GM18907 (cell line): ENCODE data around the gene ADGRB3.
"Not testable (repeated sequence)": the region's sequence is repeated elsewhere in the genome, so short reads cannot be mapped to it uniquely, and the experiment has no call there.

Source experiments
- ATAC-seq: cut with Tn5 transposase; IDR thresholded peaks from one replicate; pipeline ENCODE4 v1.9.1; 2021; ENCODE audit warnings: mild to moderate bottlenecking, moderate library complexity; ENCODE audit not compliant: unreplicated experiment

The ADGRB3 gene

GRCh38 chr6:68777956-68778355 lies 142.9 kb downstream of the ADGRB3 start:
- ATAC-seq = no peak

DNA sequence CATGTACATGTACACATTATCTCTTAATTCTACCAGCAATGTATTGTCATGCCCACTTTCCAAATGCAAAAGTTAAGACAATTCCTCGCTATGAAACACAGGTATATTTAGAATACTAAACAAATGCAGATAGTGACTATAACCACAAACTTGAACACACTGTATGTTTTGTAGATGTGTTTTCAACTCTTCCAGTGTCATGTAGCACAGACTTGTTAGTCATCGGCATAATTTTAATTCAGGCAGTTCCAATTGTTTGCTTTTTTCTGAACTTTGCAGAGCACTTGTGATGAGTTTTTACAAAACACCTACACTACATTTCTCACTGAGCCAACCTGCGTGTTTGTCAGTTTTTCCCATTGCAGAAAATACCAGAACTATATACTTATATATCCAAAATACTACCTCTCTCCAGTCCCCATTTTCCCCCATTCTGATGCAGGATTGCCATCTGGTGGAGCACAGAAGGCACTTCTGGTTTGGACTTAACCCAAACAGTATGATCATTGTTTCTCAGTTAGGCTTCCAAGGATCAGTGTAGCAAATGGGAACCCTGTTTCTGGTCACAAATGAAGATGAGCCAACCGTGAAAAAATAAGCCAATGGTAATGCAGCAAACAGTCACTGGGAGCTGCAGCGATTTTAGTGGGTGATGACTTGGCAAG lies 143.4 kb downstream of the ADGRB3 start:
- ATAC-seq = peak; percentile 69

- ATAC-seq = no peak
Measured at GRCh38 chr6:68779366-68779765, 144.3 kb downstream of the ADGRB3 start.

- ATAC-seq = not testable (repeated sequence)
Measured at GRCh38 chr6:68790128-68790527, 155.0 kb downstream of the ADGRB3 start.

DNA sequence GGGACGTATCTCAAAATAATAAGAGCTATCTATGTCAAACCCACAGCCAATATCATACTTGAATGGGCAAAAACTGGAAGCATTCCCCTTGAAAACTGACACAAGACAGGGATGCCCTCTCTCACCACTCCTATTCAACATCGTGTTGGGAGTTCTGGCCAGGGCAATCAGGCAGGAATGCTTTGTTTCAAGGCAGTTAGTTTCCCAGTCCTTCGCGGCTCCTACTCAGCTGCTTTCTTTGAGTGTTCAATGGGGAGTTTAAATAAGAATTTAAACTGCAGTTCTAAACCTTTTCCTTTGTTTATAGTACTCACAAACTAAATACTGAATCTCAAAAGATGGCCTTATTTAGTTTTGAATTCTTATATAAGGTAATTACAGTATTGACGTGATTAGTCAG lies 179.9 kb downstream of the ADGRB3 start:
- not testable (repeated sequence) for ATAC-seq

DNA sequence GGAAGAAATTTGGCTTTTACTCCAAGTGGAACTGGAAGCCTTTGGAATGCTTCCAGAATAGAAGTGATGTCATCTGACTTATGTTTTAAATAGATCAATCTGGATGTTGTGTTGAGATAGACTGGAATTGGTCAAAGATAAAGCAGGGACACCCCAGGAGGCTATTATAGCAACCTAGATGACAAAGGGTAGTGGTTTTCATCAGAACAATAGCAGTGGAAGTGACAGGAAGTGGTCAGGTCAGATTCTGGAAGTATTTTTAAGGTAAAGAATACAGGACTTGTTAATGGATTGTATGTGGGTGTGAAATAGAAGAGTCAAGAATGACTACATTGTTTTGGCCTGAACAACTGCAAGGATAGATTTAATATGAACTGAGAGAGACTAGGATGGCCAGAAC lies 191.4 kb downstream of the ADGRB3 start:
- no peak for ATAC-seq

- ATAC-seq = no peak
Measured at GRCh38 chr6:68834551-68834950, 199.5 kb downstream of the ADGRB3 start.

- no peak for ATAC-seq
Measured at GRCh38 chr6:68838571-68838970, 203.5 kb downstream of the ADGRB3 start.

- no peak for ATAC-seq
Measured at GRCh38 chr6:68852791-68853190, 217.7 kb downstream of the ADGRB3 start.

GRCh38 chr6:68859233-68859632 lies 224.2 kb downstream of the ADGRB3 start:
- no peak for ATAC-seq

DNA sequence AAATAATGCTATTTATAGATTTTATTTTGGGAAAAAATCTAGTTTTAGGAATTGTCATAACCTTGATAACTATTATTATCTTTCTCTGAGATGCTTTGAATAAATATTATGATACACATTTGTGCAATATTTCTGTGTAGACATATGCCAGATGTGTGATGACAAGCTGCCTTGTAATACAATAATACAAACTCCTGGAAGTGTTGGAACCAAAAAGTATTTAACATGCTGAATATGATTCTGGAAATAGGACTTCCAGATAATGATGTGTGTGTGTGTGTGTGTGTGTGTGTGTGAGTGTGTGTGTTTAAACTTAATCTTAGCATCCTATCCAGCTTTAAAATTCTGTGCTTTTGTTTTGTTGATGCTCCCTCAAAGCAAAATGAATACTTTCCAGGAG lies 233.6 kb downstream of the ADGRB3 start:
- ATAC-seq = no peak

GRCh38 chr6:68873236-68873635 lies 238.2 kb downstream of the ADGRB3 start:
- ATAC-seq = no peak

- no peak for ATAC-seq
Measured at GRCh38 chr6:68874747-68875146, 239.7 kb downstream of the ADGRB3 start.

DNA sequence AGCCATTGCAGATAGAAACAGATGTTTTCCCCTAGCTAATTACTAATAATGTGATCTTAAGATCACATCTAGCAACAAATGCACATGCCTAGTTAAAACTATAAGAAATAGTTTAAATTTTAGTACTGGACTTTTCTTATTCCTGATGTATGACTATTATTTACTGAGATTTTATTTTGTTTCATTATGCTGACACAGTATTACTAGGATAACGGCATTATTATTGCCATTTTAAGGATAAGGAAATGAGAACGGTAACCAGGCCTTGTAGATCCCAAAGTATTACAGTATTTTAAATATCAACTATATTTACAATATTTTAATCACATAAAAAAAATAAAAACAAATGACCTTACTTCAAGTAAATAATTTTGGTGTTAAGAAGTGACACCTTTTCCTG lies 240.3 kb downstream of the ADGRB3 start:
- no peak for ATAC-seq

GRCh38 chr6:68876792-68877493 lies 241.9 kb downstream of the ADGRB3 start:
- ATAC-seq = peak; percentile 81

- ATAC-seq = no peak
Measured at GRCh38 chr6:68880050-68880813, 245.2 kb downstream of the ADGRB3 start.

DNA sequence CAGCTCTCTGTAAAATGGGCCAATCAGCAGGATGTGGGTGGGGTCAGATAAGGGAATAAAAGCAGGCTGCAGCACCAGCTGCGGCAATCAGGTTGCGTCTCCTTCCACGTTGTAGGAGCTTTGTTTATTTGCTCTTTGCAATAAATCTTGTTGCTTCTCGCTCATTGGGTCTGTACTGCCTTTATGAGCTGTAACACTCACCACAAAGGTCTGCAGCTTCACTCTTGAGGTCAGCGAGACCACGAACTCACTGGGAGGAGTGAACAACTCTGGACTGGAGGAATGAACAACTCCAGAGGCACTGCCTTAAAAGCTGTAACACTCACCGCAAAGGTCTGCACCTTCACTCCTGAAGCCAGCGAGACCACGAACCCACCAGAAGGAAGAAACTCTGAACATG lies 248.2 kb downstream of the ADGRB3 start:
- not testable (repeated sequence) for ATAC-seq

- ATAC-seq = no peak
Measured at GRCh38 chr6:68891419-68891818, 256.3 kb downstream of the ADGRB3 start.

DNA sequence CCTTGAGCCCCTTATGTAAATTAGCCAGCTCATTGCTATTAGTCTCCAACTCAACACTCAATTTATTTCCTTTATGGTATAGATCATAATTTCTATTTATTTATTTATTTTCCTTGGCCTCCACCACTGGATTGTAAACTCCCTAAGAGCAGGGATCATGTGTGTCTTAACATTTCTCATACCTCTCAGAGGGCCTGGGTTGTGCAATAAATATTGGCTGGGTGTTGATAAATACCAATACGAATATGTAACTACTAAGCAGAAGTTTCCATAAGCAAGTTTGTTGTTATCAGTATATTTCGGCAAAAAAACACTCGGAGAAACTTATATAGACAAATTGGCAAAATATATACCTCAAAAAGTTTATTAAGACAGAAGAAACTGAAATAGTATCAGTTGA lies 257.4 kb downstream of the ADGRB3 start:
- no peak for ATAC-seq

DNA sequence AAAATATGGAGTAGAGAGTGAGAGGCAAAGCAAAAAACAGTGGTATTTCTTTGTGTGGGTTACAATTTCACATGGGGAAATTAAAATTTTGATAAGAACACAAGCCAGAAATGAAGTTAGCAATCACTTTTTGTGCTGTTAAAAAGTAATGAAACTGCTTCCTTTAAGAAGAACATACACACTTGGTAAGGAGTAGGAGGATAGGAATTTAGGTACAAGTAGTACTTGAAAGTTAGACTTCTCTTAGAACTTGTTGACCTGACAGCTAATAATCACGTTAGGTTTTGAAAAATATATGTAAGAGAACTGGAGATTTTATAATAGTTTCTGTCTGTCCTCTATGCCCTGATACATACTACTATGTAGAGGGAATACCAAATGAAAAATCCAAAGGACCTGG lies 260.8 kb downstream of the ADGRB3 start:
- no peak for ATAC-seq

GRCh38 chr6:68901044-68901443 lies 266.0 kb downstream of the ADGRB3 start:
- ATAC-seq = no peak

- no peak for ATAC-seq
Measured at GRCh38 chr6:68911334-68911733, 276.3 kb downstream of the ADGRB3 start.
